HG03039 (cell line): ENCODE measurements around the gene CHD9NB.
"Not testable (repeated sequence)": the region's sequence is repeated elsewhere in the genome, so short reads cannot be mapped to it uniquely, and the experiment has no call there.

Experiments used
- ATAC-seq: cut with Tn5 transposase; IDR thresholded peaks from one replicate; pipeline ENCODE4 v1.9.1; 2021; ENCODE audit warnings: mild to moderate bottlenecking, moderate library complexity; ENCODE audit not compliant: unreplicated experiment

CHD9NB gene

DNA sequence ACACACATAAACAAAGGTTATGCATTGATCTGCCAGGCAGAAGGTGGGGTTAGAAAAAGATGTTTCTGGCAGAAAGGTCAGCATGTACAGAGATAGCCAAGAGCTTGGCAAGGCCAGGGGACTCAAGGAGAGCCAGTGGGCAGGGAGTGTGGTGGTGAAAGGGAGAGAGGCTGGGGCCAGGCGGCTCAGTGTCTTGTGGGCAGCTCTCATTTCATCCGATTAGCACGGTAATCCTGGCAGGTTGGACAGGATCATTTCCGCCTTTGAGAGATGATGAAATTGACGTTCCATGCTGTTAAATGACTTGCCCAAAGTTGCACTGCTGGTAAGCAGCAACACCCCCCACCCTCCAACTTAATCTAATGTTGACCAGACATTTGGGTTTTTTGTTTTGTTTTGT lies 5.7 kb upstream of the CHD9NB start:
- no peak for ATAC-seq

DNA sequence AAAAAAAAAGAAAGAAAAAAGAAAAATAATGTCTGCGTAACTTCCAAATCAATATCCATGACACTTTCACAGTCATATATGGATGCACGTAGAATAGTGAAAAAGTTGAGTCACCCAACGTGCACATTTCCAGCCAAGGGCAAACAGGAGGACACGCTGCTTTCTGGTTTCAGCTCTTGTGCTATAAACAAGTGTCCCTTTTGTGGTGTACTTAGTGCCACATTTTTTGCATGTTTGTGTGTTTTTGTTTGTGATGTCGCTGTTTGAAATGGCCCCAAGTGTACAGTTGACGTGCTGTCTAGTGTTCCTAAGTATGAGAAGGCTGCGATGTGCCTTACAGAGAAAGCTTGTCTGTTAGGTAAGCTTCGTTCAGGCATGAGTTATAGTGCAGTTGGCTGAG lies 5.0 kb upstream of the CHD9NB start:
- ATAC-seq: no peak

DNA sequence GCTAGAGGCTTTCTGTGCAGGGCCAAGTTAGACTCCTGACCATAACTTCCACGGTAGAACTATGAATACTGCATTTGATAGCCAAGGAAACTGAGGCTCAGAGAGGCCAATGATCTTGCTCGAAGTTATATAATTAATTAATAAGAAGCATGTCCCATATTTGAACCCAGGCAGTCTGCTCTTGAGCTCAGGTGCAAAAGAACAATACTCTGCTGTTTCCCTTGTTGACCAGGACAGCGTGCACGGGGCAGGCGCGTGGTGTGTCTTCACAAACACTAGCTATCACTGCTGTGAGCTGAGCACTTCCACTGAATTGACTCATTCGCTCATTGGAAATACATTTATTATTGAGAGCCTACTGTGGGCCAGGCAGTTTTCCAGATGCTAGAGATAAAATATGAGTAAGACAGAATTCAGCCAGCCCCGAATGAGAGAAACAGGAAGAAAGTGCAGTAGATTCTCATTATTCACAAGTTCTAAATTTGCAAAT lies 3.7 kb upstream of the CHD9NB start:
- ATAC-seq: no peak

DNA sequence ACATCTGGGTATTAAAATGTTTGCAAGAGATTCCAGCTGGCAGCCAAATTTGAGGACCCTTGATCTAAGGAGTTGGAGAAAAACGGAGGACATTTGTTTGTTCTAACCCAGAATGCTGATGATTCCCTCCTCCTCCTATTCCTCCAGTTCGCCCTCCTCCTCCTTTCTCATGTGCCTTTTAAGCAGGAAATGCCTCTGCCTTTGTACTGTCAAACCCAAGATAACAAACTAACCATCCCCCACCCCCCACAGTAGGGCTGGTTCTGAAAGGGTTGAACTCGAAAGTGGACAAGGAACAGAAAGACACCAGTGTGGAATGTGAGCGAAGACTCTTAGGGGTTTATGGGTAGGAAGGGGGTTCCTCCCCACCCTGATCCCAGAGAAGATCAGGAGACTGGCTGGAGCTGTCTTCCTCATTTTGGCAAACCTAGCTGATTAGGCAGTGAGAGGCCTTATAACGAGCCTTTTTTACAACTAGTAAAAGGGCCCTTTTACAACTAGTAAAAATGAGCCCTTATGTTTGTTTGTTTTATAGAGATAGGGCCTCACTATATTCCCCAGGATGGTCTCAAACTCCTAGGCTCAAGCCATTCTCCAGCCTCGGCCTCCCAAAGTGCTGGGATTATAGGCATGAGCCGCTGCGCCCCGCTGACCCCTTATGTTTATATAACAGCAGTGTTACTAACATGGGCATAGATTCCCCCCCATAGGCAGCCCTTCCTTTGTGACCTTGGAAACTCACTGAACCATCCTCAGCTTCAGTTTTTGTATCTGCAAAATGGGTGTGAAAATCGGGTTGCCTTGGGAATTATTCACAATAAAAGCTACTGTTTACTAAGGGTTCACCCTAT lies 3.1 kb upstream of the CHD9NB start:
- ATAC-seq: no peak

DNA sequence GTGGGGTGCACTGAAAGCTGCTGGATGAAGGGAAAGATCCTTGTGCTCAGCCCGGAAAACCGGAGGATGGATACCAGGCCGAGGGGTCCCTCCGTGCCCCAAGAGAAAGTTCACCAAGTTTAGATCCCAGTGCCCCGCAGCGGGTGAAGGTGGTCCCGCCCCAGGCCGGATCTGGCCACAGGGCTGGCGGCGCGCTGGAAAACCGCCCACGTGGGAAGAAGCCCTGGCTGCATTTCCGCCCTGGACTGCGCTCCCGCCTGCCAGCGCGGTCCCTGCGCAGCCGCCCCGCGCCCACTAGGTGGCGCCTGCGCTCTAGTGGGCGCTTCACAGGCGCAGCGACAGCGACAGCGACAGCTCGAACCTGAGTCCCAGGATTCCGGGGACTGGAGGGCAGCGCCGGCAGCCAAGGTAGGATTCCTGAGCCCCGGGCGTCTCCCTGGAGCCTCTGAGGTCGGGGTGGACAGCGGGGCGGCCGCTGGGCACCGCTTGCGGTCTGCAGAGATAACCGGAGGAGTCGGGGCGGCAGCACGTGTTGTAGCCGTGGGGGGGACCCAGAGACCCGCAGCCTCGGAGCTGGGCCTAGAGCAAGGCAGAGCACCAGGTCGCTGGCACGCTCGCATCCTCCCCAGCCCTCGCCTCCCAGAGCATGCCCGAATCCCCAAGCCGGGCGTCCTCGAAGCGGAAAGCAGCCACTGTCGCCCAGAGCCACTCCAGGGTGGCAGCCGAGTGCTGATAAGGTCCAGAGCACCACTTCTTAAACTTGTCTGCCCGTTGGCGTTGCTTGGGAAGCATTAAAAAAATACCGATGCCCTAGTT lies 2.2 kb upstream of the CHD9NB start, which contains the start of gene CHD9:
Gene CHD9 (plus strand): TSS at position 322 of the 816 bp plus-strand sequence. CDS start 101,099 bp downstream, outside the sequence.
- peak; percentile 75 for ATAC-seq

DNA sequence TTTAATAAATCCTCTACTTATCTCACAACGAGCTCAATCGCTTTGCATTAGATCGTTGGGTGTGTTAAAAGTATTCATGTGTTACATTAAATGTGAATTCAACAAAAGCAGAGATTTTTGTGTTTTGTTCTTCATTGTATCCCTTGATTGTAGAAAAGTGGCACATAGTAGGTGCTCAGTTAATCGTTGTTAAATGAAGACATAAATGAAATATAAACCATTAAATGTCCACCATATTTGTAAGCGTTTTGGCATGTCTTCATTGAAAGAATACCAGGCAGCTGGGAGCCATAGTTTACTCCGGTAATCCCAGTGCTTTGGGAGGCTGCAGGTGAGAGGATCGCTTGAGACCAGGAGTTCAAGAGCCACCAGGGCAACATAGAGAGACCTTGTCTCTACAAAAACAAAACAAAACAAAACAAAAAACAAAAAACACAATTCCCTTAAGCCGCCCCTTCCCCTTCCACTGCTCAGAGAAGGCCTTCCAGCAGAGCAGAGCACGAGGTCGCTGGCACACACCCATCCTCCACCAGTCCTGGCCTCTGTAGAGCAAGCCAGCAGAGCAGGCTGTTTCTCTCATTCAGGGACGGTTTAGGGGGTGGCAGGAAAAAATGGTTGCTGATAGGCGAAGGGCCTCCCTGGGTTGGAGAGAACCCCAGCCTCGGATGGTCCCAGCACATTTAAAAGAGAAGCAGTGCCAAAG lies 1.4 kb upstream of the CHD9NB start:
- ATAC-seq: peak; percentile 18

DNA sequence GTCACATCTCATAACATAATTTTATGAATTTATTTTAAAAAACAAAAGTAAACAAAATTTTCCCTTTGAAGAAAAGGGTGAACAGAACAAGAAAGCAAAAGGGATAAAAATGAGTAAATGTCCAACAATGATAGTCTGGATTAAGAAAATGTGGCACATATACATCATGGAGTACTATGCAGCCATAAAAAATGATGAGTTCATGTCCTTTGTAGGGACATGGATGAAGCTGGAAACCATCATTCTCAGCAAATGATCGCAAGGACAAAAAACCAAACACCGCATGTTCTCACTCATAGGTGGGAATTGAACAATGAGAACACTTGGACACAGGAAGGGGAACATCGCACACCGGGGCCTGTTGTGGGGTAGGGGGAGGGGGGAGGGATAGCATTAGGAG lies 1.4 kb downstream of the CHD9NB start:
- ATAC-seq: not testable (repeated sequence)

DNA sequence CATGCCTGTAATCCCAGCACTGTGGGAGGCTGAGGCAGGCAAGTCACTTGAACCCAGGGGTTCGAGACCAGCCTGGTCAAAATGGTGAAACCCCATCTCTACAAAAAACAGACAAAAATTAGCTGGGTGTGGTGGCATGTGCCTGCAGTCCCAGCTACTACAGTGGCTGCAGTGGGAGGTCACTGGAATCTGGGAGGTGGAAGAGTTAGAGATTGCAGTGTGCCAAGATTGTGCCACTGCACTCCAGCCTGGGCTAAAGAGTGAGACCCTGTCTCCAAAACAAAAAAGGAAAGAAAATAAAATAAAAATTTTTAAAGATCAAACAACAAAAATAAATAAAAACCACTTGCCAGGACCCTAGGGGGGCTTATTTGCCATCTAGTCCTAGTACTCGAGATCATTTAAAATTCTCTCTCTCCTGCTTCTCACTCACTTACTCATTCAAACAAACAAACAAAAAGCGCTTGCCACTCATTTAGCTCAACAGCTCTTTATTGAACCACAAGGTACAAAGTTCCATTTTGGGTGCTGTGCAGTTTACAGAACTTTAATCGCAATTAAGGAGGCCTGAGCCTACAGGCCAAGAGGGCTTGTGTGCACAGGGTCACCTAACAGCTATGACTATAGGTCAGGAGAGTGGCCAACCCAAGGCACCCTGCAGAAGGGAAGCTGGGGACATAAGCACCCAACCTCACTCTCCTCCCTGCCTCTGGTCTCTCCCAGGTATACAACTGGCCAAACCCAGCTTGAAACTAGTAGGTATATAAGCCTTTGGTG lies 4.4 kb downstream of the CHD9NB start:
- ATAC-seq: no peak

DNA sequence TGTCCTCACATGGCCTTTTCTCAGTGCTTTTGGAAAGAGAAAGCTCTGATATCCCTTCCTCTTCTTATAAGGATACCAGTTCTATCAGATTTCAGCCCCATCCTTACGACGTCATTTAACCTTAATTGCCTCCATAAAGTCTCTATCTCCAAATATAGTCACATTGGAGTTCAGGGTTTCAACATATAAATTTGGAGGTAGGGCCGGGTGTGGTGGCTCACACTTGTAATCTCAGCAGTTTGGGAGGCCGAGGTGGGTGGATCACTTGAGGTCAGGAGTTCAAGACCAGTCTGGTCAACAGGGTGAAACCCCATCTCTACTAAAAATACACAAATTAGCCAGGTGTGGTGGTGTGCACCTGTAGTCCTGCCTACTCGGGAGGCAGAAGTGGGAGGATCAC lies 5.2 kb downstream of the CHD9NB start:
- ATAC-seq: not testable (repeated sequence)

DNA sequence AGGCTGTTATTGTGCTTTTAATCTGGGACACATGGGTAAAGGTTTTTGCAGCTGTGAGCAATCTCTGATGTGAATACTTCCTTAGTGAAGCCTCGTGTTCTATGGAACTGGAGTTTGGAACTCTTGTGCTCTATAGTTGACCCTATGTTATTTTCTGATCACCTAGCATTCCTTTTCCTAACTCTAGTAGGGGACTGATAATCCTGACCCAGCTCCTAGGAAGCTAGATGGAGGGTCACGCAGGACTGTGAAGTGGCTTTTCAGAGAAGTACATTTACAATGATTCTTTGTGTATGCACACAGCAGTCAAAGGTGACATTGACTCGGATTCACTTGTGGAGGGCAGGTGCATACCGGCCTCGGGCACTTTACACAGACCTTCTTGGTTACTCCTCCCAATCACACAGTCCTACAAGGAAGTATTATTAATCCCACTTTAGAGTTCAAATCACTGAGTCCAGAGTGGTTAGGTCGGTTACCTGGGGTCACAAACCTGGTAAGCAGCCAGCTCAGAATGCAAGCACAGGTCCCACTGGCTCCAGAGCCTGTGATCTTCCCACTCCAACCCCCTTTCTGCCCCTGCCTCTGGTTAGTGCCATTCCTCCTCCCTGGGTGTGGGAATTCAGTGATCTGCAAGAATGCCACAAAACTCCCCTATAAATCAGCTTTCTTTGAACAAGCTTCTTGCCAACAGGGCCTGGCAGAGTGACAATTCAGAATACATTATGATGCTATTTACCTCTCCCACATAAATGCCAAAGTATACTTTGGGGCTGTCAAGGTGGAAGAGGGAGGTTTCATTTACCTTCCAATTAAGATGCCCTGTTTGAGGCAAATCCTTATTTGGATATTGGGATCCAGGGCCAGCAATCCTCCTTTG lies 7.1 kb downstream of the CHD9NB start:
- no peak for ATAC-seq

DNA sequence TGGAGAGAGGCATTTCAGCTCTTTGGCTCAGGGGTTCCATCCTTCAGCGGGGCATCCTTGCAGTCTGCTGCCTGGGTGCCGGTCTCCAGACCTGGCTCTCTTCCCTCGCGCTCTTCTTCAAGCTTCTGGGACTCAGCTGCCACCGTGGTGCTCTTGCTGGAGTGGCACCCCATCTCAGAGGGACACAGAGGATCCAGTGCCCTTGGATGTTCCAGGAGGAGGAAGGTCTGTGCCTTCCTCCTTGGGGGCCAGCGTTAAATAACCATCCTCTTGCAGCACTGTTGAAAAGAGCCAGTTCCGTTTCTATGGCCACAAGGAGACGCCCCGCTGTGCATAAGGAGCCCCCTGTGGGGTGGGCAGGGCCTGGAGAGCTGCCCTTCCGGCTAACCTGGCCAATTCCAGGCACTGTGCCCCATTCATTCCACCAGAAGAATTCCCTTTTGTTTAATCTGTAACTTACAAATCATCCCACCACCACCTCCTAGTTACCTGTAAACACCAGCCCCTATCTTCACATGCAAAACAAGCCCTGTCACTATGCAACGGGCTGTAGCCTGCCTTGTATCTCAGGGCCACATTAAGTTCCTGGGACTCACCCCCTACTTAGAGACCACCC lies 8.6 kb downstream of the CHD9NB start:
- ATAC-seq: no peak

DNA sequence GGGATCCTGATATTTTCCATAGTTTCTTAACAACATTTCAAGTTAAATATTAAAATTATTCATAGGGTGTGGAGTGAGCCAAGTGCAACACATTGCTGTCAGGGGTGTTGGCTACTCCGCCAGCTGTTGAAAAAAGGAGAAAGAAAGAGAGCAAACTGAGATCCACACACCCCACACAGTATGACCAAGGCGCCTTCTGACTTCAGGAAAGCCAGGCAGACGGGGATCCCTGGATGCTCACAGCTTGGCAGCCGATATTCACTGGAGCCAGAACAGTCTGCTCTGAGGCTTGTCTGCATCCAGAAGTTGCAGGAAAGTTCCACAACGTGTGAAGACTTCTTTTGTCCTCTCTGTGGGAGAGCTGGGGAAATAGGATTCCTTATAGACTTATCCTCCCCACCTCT lies 9.3 kb downstream of the CHD9NB start:
- ATAC-seq: no peak

DNA sequence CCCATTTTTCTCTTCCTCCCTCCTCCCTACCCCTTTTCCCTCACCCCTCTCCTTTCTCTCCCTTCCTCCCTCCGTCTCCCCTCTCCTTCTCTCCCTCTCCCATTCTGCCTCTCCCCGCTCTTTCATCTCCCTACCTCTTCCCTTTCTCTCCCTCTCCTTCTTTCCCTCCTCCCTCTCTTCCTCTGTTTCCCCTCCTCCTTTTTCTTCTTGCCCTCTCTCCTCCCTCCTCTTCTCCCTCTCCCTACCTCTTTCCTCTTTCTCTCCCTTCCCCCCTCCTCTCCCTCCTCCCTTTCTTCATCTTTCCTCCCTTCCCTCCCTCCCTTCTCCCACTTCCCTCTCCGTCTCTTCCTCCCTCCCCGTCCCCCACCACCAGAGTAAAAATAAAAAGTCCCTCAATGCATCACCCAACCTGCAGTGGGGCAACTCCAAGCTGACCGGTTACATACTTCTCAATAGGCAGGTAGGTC lies 10.4 kb downstream of the CHD9NB start:
- ATAC-seq: no peak

DNA sequence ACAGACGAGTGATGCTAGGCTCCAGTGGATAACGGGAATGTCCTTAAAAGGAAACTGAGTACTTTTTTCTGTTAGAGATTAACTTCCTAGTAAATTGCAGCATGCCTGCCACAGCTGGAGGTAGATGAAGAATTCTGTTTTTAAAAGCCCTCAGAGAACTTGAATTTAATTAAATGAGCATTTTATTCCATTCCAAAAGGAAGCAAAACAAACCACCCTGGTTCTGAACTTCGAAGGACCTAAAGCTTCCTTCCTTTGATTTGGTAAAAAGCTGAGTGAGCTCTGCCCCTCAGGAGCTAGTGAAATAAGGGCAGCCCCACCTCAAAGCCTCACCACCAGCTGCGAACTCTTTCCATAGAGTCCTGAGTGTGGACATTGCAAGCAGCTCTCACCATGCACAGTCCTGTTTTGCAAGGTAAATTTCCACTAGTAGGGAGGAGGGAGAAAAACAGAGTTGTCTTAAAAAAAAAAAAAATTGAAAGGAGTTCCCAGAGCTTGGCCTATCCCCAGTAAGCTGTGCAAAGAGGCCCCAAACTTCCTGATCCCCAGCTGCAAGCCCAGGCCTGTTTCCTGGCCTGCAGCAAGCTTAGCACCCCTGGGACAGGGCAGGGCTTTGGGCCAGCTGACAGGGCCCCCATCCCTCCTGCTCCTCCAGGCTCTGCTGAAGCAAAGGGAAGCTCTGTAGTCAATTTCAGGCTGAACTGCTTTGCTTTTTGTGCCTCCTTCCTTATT lies 11.2 kb downstream of the CHD9NB start:
- ATAC-seq: no peak

DNA sequence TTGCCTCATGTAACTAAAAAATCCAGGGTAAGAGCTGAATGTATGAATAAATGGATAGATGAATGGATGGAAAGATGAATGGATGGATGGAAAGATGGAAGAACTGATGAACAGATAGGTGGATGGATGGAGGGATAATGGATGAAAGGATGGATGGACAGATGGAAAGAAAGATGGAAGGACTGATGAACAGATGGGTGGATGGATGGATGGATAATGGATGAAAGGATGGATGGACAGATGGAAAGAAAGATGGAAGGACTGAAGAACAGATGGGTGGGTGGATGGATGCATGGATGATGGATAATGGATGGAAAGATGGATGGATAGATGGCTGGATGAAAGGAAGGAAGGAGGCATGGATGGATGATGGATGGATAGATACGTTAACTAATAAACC lies 11.9 kb downstream of the CHD9NB start:
- no peak for ATAC-seq

DNA sequence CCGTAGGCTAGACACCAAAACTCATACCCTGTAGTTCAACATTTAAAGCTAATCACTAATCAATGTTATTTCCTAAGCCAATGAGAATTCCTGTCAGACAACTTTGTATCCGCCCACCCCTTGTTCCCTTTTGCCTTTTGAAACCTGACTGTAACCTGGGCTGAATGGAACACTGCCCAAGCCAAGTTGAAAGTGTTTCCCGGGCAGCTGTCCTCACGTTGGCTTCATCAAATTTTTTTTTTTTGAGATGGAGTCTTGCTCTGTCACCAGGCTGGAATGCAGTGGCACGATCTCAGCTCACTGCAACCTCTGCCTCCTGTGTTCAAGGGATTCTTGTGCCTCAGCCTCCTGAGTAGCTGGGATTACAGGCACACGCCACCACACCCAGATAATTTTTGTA lies 16.0 kb downstream of the CHD9NB start:
- not testable (repeated sequence) for ATAC-seq

DNA sequence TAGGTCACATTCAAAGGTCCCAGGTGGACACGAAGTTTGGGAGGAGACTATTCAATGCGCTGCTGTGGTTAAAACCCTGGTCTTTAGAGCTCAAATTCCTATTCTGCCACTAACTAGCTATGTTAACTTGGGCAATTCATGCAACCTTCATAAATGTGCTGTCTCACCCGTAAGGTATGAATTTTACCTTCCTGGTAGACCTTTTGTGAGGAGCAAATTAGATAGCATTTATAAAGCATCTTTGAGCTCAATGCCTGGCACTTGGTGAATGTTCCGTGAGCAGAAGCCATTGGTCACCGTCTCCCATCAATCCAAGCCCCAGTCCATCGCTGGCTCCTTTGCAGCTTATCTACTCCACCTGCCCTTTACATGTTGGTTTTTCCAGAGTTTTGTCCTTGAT lies 16.6 kb downstream of the CHD9NB start:
- no peak for ATAC-seq
